SJCRH30 (cell line): ENCODE measurements around the gene ADAM8. TPM values are rescaled to one million over a fixed set of nuclear protein-coding genes. Genes with fewer than 3 reads are reported as not detected.
A peak's percentile ranks its signal among the peaks of the same experiment; 100 is the strongest.
"Not testable (repeated sequence)": the region's sequence is repeated elsewhere in the genome, so short reads cannot be mapped to it uniquely, and the experiment has no call there.

Experiments used
- DNase-seq, 2 experiments: peaks; one replicate each; pipeline ENCODE4 v3.0.0-alpha.2; 2015 to 2020
- H3K27ac ChIP-seq: fragments of 250-450 bp; sonication (Bioruptor Pico); 2 replicates; pipeline ENCODE4 v1.5.1; 2020; ENCODE audit warnings: mild to moderate bottlenecking, moderate library complexity
- H3K27me3 ChIP-seq: fragments of 250-450 bp; sonication (Bioruptor Pico); 2 replicates; pipeline ENCODE4 v1.5.1; 2020; ENCODE audit warnings: mild to moderate bottlenecking, moderate library complexity
- H3K36me3 ChIP-seq: fragments of 250-450 bp; sonication (Bioruptor Pico); 2 replicates; pipeline ENCODE4 v1.5.1; 2020; ENCODE audit warnings: mild to moderate bottlenecking, moderate library complexity
- H3K4me1 ChIP-seq: fragments of 250-450 bp; sonication (Bioruptor Pico); 2 replicates; pipeline ENCODE4 v1.5.1; 2020; ENCODE audit warnings: mild to moderate bottlenecking, moderate library complexity
- H3K4me3 ChIP-seq: fragments of 250-450 bp; sonication (Bioruptor Pico); 2 replicates; pipeline ENCODE4 v1.5.1; 2020; ENCODE audit warnings: mild to moderate bottlenecking, moderate library complexity
- H3K9me3 ChIP-seq: fragments of 250-450 bp; sonication (Bioruptor Pico); replicated peaks from 2 replicates; pipeline ENCODE4 v1.5.1; 2020; ENCODE audit warnings: mild to moderate bottlenecking, moderate library complexity
- total RNA-seq: library from RNA; depleted of rRNA; stranded (reverse); fragments of >200 nt; shearing (Covaris generic); gene quantifications from 2 replicates; pipeline ENCODE4 v1.2.3, GENCODE V29; 2014

ADAM8 gene
- total RNA-seq, 1 experiment from 2014 or later = 0.67 TPM

GRCh38 chr10:133270773-133271297 is 5.8 kb downstream of the ADAM8 start:
- DNase-seq = no peak
- H3K4me3 ChIP-seq = no peak overlapping the region
- H3K4me1 ChIP-seq = no peaks in the 10 kb centered on the region
- no peaks in the 10 kb centered on the region for H3K9me3 ChIP-seq
- no peaks in the 10 kb centered on the region for H3K27me3 ChIP-seq
- no peaks in the 10 kb centered on the region for H3K36me3 ChIP-seq
- H3K27ac ChIP-seq = no peak overlapping the region

GRCh38 chr10:133270204-133270603 is 6.5 kb downstream of the ADAM8 start:
- H3K4me1 ChIP-seq = no peaks in the 10 kb centered on the region
- H3K9me3 ChIP-seq = no peaks in the 10 kb centered on the region
- no peak for DNase-seq
- no peaks in the 10 kb centered on the region for H3K27me3 ChIP-seq
- no peak overlapping the region for H3K27ac ChIP-seq
- no peaks in the 10 kb centered on the region for H3K36me3 ChIP-seq
- H3K4me3 ChIP-seq = no peak overlapping the region

- H3K27me3 ChIP-seq = no peaks in the 10 kb centered on the region
- no peak for DNase-seq
Observed at GRCh38 chr10:133269367-133269766, 7.3 kb downstream of the ADAM8 start.

GRCh38 chr10:133268532-133268931 is 8.1 kb downstream of the ADAM8 start:
- no peaks in the 10 kb centered on the region for H3K27me3 ChIP-seq
- no peak for DNase-seq
- H3K4me3 ChIP-seq = no peak overlapping the region
- no peaks in the 10 kb centered on the region for H3K36me3 ChIP-seq
- no peaks in the 10 kb centered on the region for H3K9me3 ChIP-seq
- H3K4me1 ChIP-seq = no peaks in the 10 kb centered on the region
- H3K27ac ChIP-seq = no peak overlapping the region

More at GRCh38 chr10:133269367-133269766, 7.3 kb downstream of the ADAM8 start:
- H3K36me3 ChIP-seq = no peaks in the 10 kb centered on the region
- H3K9me3 ChIP-seq = no peaks in the 10 kb centered on the region
- H3K4me1 ChIP-seq = no peaks in the 10 kb centered on the region
- H3K4me3 ChIP-seq = no peak overlapping the region
- no peak overlapping the region for H3K27ac ChIP-seq

GRCh38 chr10:133267829-133268228 is 8.8 kb downstream of the ADAM8 start:
- Histone ChIP-seq H3K36me3 (no peaks in the 10 kb centered on the region), H3K4me3 (no peak overlapping the region), H3K27ac (no peak overlapping the region), H3K27me3 (no peaks in the 10 kb centered on the region), H3K9me3 (no peaks in the 10 kb centered on the region), H3K4me1 (no peaks in the 10 kb centered on the region)
- DNase-seq = no peak

GRCh38 chr10:133267293-133267692 is 9.4 kb downstream of the ADAM8 start:
- Histone ChIP-seq H3K36me3 (no peaks in the 10 kb centered on the region), H3K4me1 (no peaks in the 10 kb centered on the region)
- DNase-seq = no peak

GRCh38 chr10:133266056-133266795 is 10.4 kb downstream of the ADAM8 start:
- no peaks in the 10 kb centered on the region for H3K4me1 ChIP-seq
- DNase-seq = no peak
- H3K27me3 ChIP-seq = no peaks in the 10 kb centered on the region
- no peak overlapping the region for H3K27ac ChIP-seq
- H3K36me3 ChIP-seq = no peaks in the 10 kb centered on the region
- no peak overlapping the region for H3K4me3 ChIP-seq
- no peaks in the 10 kb centered on the region for H3K9me3 ChIP-seq

More at GRCh38 chr10:133267293-133267692, 9.4 kb downstream of the ADAM8 start:
- no peak overlapping the region for H3K4me3 ChIP-seq
- H3K27me3 ChIP-seq = no peaks in the 10 kb centered on the region
- no peak overlapping the region for H3K27ac ChIP-seq
- H3K9me3 ChIP-seq = no peaks in the 10 kb centered on the region

GRCh38 chr10:133265052-133265451 is 11.6 kb downstream of the ADAM8 start:
- H3K36me3 ChIP-seq, H3K9me3 ChIP-seq, H3K4me3 ChIP-seq, H3K27ac ChIP-seq, H3K4me1 ChIP-seq, DNase-seq, H3K27me3 ChIP-seq: not testable (repeated sequence)

- no peak for DNase-seq
- no peaks in the 10 kb centered on the region for H3K36me3 ChIP-seq
- no peak overlapping the region for H3K27ac ChIP-seq
- H3K9me3 ChIP-seq = no peaks in the 10 kb centered on the region
- H3K4me3 ChIP-seq = no peak overlapping the region
- H3K4me1 ChIP-seq = peaks cover 6% of the 10 kb centered on the region
- H3K27me3 ChIP-seq = no peaks in the 10 kb centered on the region
Observed at GRCh38 chr10:133264461-133264860, 12.2 kb downstream of the ADAM8 start.

- peaks cover 11% of the 10 kb centered on the region for H3K4me1 ChIP-seq
- H3K27me3 ChIP-seq = no peaks in the 10 kb centered on the region
- H3K27ac ChIP-seq = no peak overlapping the region
- no peak for DNase-seq
- no peaks in the 10 kb centered on the region for H3K36me3 ChIP-seq
- H3K4me3 ChIP-seq = no peak overlapping the region
- H3K9me3 ChIP-seq = no peaks in the 10 kb centered on the region
Observed at GRCh38 chr10:133263674-133264073, 13.0 kb downstream of the ADAM8 start.

- Histone ChIP-seq H3K27ac (no peak overlapping the region), H3K4me3 (no peak overlapping the region), H3K36me3 (no peaks in the 10 kb centered on the region), H3K9me3 (no peaks in the 10 kb centered on the region), H3K27me3 (no peaks in the 10 kb centered on the region), H3K4me1 (peaks cover 21% of the 10 kb centered on the region)
- no peak for DNase-seq
Observed at GRCh38 chr10:133262696-133263095, 14.0 kb downstream of the ADAM8 start.

GRCh38 chr10:133261726-133262325 is 14.8 kb downstream of the ADAM8 start:
- Histone ChIP-seq H3K9me3 (no peaks in the 10 kb centered on the region), H3K36me3 (no peaks in the 10 kb centered on the region), H3K4me1 (peaks cover 23% of the 10 kb centered on the region), H3K4me3 (peak overlapping the region; percentile 79), H3K27me3 (no peaks in the 10 kb centered on the region), H3K27ac (peak overlapping the region; percentile 58)
- peak; percentile 70 to 78 for DNase-seq

GRCh38 chr10:133260895-133261725 is 15.6 kb downstream of the ADAM8 start:
- Histone ChIP-seq H3K9me3 (no peaks in the 10 kb centered on the region), H3K27ac (peak overlapping the region; percentile 58), H3K27me3 (no peaks in the 10 kb centered on the region), H3K4me1 (peaks cover 23% of the 10 kb centered on the region), H3K4me3 (peak overlapping the region; percentile 79), H3K36me3 (no peaks in the 10 kb centered on the region)
- peak; percentile 29 to 46 for DNase-seq

GRCh38 chr10:133259602-133259989 is 17.1 kb downstream of the ADAM8 start:
- Histone ChIP-seq H3K27me3 (no peaks in the 10 kb centered on the region), H3K9me3 (no peaks in the 10 kb centered on the region), H3K4me1 (peaks cover 23% of the 10 kb centered on the region), H3K36me3 (no peaks in the 10 kb centered on the region), H3K27ac (peak overlapping the region; percentile 63; the same call in 1 of the 2 replicates), H3K4me3 (no peak overlapping the region)
- no peak for DNase-seq
